Suppressor macrophage (primary cell): ENCODE data around the gene TEX19.
"Not testable (repeated sequence)": the region's sequence is repeated elsewhere in the genome, so short reads cannot be mapped to it uniquely, and the experiment has no call there.

Source experiments
- DNase-seq, 4 experiments: peaks; one replicate each; pipeline ENCODE4 v3.0.0-alpha.2; 2020 to 2022

TEX19 gene

GRCh38 chr17:82356845-82357355 is 2.1 kb upstream of the TEX19 start:
- no peak for DNase-seq

- DNase-seq = no peak
These were observed 1.7 kb upstream of the TEX19 start for GRCh38 chr17:82357394-82357793.

- not testable (repeated sequence) for DNase-seq
These were observed 516 bp downstream of the TEX19 start for GRCh38 chr17:82359451-82360074.

- no peak for DNase-seq
These were observed 3.0 kb downstream of the TEX19 start for GRCh38 chr17:82361885-82362633.

- no peak for DNase-seq
These were observed 6.7 kb downstream of the TEX19 start for GRCh38 chr17:82365606-82366295.

- no peak for DNase-seq
These were observed 7.7 kb downstream of the TEX19 start for GRCh38 chr17:82366749-82367148.

- no peak for DNase-seq
These were observed 8.9 kb downstream of the TEX19 start for GRCh38 chr17:82367724-82368524.

- no peak for DNase-seq
These were observed 10.2 kb downstream of the TEX19 start for GRCh38 chr17:82369211-82369610.

GRCh38 chr17:82370471-82371332 is 11.7 kb downstream of the TEX19 start:
- peak; percentile 20 to 53 (median 43) for DNase-seq

- peak in 1 of 4 experiments; percentile 38 for DNase-seq
These were observed 12.5 kb downstream of the TEX19 start, which contains the start of gene UTS2R for GRCh38 chr17:82371333-82372248. TSS of gene UTS2R (plus strand) at chr17:82371765. CDS start at chr17:82374325, 2,560 bp downstream.

GRCh38 chr17:82372249-82373071 is 13.4 kb downstream of the TEX19 start:
- peak; percentile 73 to 91 (median 88) for DNase-seq

GRCh38 chr17:82373072-82373452 is 14.0 kb downstream of the TEX19 start:
- DNase-seq = not testable (repeated sequence)

- no peak for DNase-seq
These were observed 14.9 kb downstream of the TEX19 start for GRCh38 chr17:82373731-82374625.

- no peak for DNase-seq
These were observed 15.7 kb downstream of the TEX19 start for GRCh38 chr17:82374626-82375331.

GRCh38 chr17:82375359-82376041 is 16.5 kb downstream of the TEX19 start:
- DNase-seq = no peak

GRCh38 chr17:82376042-82376730 is 17.1 kb downstream of the TEX19 start:
- DNase-seq = no peak
